CD4-positive, alpha-beta T cell treated with Interferon gamma for 1 hour (primary cell): ENCODE results near the gene PMAIP1.
"Not testable (repeated sequence)": the region's sequence is repeated elsewhere in the genome, so short reads cannot be mapped to it uniquely, and the experiment has no call there.

Source experiments
- DNase-seq: peaks from one replicate; pipeline ENCODE4 v3.0.0-alpha.2; 2020

The PMAIP1 gene

GRCh38 chr18:59885579-59886163 lies 14.1 kb upstream of the PMAIP1 start:
- peak; percentile 19 for DNase-seq

GRCh38 chr18:59886399-59886798 lies 13.4 kb upstream of the PMAIP1 start:
- not testable (repeated sequence) for DNase-seq

- DNase-seq = no peak
These were observed 7.7 kb upstream of the PMAIP1 start for GRCh38 chr18:59892123-59892522.

- no peak for DNase-seq
These were observed 5.8 kb upstream of the PMAIP1 start for GRCh38 chr18:59893971-59894370.

GRCh38 chr18:59897321-59897954 lies 2.4 kb upstream of the PMAIP1 start:
- no peak for DNase-seq

- DNase-seq = no peak
These were observed 1.7 kb upstream of the PMAIP1 start for GRCh38 chr18:59898093-59898492.

GRCh38 chr18:59898609-59899297 lies 1.0 kb upstream of the PMAIP1 start:
- no peak for DNase-seq

- peak; percentile 72 for DNase-seq
These were observed 679 bp downstream of the PMAIP1 start for GRCh38 chr18:59900222-59901128.

GRCh38 chr18:59902131-59902992 lies 2.6 kb downstream of the PMAIP1 start:
- no peak for DNase-seq

- DNase-seq = no peak
These were observed 3.3 kb downstream of the PMAIP1 start for GRCh38 chr18:59902993-59903610.

- no peak for DNase-seq
These were observed 4.3 kb downstream of the PMAIP1 start for GRCh38 chr18:59904011-59904601.

- DNase-seq = no peak
These were observed 5.9 kb downstream of the PMAIP1 start for GRCh38 chr18:59905686-59906091.

- no peak for DNase-seq
These were observed 6.4 kb downstream of the PMAIP1 start for GRCh38 chr18:59906203-59906602.

GRCh38 chr18:59907172-59907571 lies 7.4 kb downstream of the PMAIP1 start:
- DNase-seq = no peak

GRCh38 chr18:59907660-59908059 lies 7.9 kb downstream of the PMAIP1 start:
- no peak for DNase-seq

- DNase-seq = no peak
These were observed 9.0 kb downstream of the PMAIP1 start for GRCh38 chr18:59908799-59909198.

- no peak for DNase-seq
These were observed 9.7 kb downstream of the PMAIP1 start for GRCh38 chr18:59909289-59910036.

GRCh38 chr18:59910967-59911366 lies 11.2 kb downstream of the PMAIP1 start:
- DNase-seq = no peak

- no peak for DNase-seq
These were observed 11.8 kb downstream of the PMAIP1 start for GRCh38 chr18:59911600-59911999.

- no peak for DNase-seq
These were observed 12.3 kb downstream of the PMAIP1 start for GRCh38 chr18:59912007-59912550.
